HG03025 (cell line): Measurements from ENCODE around the gene OR5AP2.
"Not testable (repeated sequence)": the region's sequence is repeated elsewhere in the genome, so short reads cannot be mapped to it uniquely, and the experiment has no call there.

ENCODE experiments used
- ATAC-seq: cut with Tn5 transposase; IDR thresholded peaks from one replicate; pipeline ENCODE4 v1.9.1; 2021; ENCODE audit warnings: mild to moderate bottlenecking, moderate library complexity; ENCODE audit not compliant: unreplicated experiment, low FRiP score

Gene OR5AP2

DNA sequence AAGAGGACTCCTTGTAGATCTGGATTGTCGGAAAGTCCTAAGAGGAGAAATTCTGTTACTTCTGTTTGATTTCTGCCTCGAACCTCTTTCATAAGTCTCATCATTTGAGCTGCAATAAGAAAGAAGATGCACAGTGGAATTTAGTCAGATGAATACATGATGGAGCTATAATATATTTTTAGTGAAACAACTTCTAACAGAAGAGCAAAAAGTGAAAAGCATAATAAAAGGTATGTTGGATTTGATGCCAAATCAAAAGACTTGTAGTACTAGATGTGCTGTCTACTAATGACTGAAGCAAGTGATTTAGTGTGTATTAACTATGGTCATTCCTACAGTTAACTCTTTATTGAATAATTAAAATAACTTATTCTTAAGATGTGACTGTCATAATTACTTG lies at the start of gene OR5AP2:
TSS of gene OR5AP2 (minus strand) at position 101 of the 400 bp plus-strand sequence. CDS start at position 101, 0 bp downstream.
- ATAC-seq, result no peak

DNA sequence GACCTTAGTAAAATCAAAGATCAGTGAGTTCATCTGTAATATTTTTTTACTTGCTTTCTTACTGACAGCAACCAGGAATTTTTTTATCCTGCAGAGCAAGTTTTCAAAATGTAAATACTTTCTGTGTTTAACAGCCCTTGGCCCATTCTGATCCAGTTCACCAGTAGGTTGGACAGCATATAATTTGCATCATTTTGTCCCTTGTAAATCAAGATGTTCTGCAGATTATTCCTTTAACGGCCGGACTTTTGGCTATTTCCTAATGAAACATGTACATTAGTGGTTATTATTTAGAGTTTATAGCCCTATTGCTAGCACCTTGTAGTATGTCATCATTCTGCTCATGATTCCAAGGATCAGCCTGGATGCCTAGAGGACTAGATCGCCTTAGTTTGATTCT lies 48.9 kb upstream of the OR5AP2 start:
- not testable (repeated sequence) for ATAC-seq

DNA sequence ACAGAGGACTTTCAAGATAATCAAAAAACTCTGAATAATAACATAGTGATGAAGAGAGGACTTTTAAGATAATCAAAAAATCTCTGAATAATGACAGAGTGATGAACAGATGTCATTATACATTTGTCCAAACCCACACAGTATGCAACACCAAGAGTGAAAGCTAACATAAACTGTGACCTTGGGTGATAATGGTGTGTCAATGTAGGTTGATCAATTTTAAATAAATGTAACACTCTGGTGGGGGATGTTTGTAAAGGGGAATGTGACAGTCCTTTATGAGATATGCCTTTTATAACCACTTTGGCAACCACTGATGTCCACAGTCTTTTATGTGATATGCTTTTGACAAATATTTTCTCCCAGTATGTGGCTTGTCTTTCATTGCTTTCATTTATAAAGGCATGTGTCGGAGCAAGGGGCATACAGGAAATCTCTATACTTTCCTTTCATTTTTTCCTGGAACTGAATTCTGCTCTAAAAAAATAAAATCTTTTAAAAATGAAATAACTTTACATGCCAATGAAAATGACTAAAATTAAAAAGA lies 46.4 kb upstream of the OR5AP2 start:
- ATAC-seq, result no peak

DNA sequence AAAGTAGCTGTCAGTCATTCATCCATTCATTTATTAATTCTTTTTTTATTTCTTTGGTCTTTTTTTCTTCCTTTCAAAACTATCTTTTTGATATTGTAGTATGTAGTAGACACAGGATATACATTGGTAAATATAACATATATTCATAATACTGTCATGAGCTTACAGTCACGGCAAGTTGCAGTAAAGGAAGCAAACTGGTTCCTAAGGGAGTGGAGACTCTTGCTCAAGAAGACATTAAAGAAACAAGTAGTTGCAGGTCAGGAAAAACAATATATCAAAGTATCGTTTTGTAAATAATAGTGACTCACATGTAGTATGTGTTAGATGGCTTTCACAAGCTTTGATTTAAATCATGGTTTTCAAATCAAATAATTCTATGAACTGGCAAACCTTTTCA lies 28.7 kb upstream of the OR5AP2 start:
- no peak for ATAC-seq

DNA sequence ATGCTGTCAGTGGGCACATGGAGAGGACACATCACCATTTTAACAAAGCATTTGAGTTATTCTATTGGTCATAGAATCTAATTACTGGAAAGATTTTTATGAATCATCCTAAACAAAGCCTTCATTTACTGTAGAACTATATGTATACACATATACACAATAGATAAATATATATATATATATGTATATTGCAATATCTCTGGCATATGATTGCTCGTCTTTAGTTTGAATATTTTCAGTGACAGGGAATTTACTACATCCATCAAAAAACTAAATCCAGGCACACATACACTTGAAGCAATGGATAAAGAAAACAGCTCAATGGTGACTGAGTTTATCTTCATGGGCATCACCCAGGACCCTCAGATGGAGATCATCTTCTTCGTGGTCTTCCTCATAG lies 21.1 kb upstream of the OR5AP2 start, which contains the start of gene OR5AR1:
TSS of gene OR5AR1 (plus strand) at position 301 of the 400 bp plus-strand sequence. CDS start at position 301, 0 bp downstream.
- no peak for ATAC-seq

DNA sequence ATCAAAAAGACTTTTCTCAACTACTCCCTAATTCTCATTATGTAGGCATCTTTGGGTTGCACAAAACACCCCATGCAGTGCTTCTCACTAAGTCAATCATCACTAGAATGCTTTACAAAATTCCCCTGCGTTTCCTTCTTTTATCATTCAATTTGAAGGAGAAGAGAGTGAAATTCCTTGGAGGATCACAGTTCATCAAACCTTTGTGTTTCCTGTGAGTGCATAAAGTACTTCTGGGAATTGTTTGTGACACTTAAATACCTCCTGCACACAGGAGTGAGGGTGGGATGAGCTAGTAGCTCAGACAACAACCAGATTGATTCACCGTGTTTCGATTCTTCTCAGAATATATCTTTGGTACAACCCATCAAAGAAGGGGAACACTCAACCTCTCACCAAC lies 17.5 kb upstream of the OR5AP2 start:
- no peak for ATAC-seq

DNA sequence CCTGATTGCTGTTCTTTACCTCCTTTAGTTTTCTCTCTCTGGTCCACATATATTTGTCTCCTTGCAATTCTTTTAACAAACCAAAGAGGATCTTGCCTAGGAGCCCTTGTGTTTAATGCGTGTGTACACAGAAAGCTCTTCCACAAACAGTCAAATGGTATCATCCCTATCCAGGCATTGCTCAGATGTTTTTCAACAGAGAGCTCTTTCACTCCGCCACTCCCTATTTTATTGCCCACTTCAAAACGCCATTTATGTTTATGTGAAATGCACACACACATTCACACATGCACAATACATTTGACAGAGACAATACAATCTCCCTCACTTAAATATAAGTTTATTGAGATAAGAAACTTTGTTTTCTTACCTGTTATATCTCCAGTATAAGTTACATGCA lies 4.7 kb downstream of the OR5AP2 start:
- no peak for ATAC-seq

DNA sequence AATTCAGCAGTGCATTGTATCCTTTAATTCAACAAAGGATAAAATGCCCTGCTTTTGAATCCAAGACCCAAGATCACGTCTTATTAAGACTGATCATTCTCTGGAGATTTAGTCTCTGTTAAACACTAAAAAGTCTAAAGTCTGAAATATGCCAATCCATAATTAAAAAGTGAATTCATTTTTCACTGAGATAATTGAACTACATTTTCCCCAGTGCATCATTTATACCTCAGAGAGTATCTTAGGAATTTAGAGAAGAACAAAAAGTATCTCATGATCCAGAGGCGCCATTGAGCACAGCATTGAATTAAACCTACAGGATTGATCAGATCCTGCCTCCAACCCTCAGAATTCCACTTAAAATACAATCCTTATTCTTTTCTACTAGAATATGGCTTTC lies 5.4 kb downstream of the OR5AP2 start:
- no peak for ATAC-seq

DNA sequence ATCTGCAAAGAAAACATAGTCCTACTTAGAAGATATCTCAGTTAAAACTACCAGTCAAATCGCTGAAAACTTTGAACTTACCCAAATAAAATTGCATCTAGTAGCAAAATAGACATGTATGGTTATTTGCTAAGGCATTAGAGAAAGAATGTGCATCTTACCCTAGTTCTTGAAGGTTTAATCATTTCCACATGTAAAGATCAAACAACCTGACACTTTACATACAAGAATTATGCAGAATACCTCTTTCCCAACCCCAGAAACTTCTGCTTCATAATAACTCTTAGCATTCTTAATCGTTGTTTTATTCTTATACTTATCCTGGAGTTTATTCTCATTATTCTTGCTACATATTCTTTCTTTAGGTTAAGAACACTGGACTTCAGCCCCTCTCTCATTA lies 9.9 kb downstream of the OR5AP2 start:
- ATAC-seq, result no peak

DNA sequence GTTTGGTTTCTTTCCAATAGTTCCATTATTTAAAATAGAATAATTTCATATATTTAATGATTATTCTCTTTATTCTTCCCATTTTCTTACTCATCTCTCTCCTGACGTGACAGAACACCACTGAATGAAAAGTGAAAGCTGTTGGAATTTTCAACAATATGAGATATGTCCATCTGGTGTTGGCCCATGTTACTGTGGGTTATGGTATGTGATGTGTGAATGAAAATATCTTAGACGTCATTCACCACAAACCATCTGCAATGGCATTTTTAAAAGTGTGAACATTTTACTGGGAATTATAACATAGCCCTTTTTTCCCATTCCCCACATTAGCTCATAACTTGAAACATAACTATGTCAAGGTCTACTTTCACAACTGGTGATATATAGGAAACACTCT lies 16.3 kb downstream of the OR5AP2 start:
- ATAC-seq, result no peak

DNA sequence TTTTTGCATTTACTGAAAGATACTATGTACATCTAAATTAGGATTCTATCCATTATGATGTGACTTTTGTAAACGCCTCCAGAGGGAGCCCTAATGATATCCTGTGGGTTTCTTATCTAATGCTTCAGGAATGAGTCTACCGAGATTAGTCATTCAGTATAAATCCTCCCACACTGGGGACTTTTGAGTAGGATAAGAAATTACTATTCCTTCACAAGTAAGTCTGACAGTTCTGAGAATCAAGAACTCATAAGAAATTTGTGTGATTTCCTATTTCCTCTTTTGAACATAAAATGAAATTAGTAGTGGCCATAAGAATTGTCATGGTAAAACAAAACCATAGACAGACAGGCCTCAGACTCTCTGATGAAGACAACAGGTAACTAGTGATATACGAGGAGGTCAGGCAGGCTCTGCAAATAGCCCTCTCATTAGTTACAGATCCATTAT lies 17.6 kb downstream of the OR5AP2 start:
- ATAC-seq, result peak; percentile 59

DNA sequence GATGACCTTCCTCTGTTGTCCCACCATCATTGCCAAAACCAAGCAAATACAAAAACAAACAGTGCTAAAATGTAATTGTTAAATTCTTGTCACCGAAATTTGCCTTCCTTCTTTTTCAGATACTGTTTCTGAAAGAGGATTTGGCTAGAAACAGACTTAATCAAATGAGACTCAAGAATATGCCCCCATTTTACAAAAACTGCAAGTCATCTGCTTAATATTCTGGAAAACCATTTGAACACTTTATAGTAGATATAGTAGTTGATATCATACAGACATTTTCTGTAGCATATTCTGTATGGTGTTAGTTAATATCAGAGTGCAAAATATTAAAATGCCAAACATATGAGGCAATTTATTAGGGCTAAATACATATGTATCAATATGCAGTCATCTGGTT lies 31.1 kb downstream of the OR5AP2 start:
- ATAC-seq, result no peak

DNA sequence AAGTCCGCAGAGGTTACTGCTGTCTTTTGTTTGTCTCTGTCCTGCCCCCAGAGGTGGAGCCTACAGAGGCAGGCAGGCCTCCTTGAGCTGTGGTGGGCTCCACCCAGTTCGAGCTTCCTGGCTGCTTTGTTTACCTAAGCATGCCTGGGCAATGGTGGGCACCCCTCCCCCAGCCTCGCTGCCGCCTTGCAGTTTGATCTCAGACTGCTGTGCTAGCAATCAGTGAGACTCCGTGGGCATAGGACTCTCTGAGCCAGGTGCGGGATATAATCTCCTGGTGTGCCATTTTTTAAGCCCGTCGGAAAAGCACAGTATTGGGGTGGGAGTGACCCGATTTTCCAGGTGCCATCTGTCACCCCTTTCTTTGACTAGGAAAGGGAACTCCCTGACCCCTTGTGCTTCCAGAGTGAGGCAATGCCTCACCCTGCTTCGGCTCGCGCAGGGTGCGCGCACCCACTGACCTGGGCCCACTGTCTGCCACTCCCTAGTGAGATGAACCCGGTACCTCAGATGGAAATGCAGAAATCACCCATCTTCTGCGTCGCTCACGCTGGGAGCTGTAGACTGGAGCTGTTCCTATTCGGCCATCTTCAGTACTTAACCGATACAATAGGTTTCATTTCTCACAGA lies 50.0 kb downstream of the OR5AP2 start:
- ATAC-seq, result not testable (repeated sequence)
